DOHH2 (cell line): Measurements from ENCODE around the gene LSM6.

ENCODE experiments used
- H3F3A ChIP-seq: fragments of 200-600 bp; sonication (generic), shearing (Covaris generic); 2 replicates; pipeline ENCODE4 v1.6.0; 2016; ENCODE audit warnings: antibody characterized with exemption, mild to moderate bottlenecking; ENCODE audit not compliant: control insufficient read depth, insufficient read depth
- H3K27ac ChIP-seq: fragments of 200-600 bp; sonication (generic); 2 replicates; pipeline ENCODE4 v1.5.1; 2014; ENCODE audit warnings: low read depth, mild to moderate bottlenecking, low read length, moderate library complexity
- H3K27me3 ChIP-seq: fragments of 200-600 bp; sonication (generic); 2 replicates; pipeline ENCODE4 v1.6.1; 2014; ENCODE audit warnings: mild to moderate bottlenecking, low read length, mixed read lengths; ENCODE audit not compliant: control insufficient read depth
- H3K36me3 ChIP-seq: fragments of 200-600 bp; sonication (generic); 2 replicates; pipeline ENCODE4 v1.6.1; 2014; ENCODE audit warnings: mild to moderate bottlenecking, low read length, moderate library complexity, mixed read lengths; ENCODE audit not compliant: control insufficient read depth
- H3K4me1 ChIP-seq: fragments of 200-600 bp; sonication (generic); 2 replicates; pipeline ENCODE4 v1.6.1; 2014; ENCODE audit warnings: mild to moderate bottlenecking, low read length, mixed read lengths; ENCODE audit not compliant: control insufficient read depth
- H3K4me2 ChIP-seq: fragments of 200-600 bp; sonication (generic); 2 replicates; pipeline ENCODE4 v1.6.0; 2014; ENCODE audit warnings: mild to moderate bottlenecking, low read length, moderate library complexity
- H3K4me3 ChIP-seq: fragments of 200-600 bp; sonication (generic); 2 replicates; pipeline ENCODE4 v1.5.1; 2014; ENCODE audit warnings: mild to moderate bottlenecking, low read length, mixed read lengths
- H3K79me2 ChIP-seq: fragments of 200-600 bp; sonication (generic); 2 replicates; pipeline ENCODE4 v1.6.1; 2014; ENCODE audit warnings: mild to moderate bottlenecking, low read length, mixed read lengths; ENCODE audit not compliant: control insufficient read depth
- H3K9me2 ChIP-seq: fragments of 200-600 bp; sonication (generic); replicated peaks from 2 replicates; pipeline ENCODE4 v1.6.1; 2014; ENCODE audit warnings: mild to moderate bottlenecking, low read length, mixed read lengths; ENCODE audit not compliant: control insufficient read depth
- H3K9me3 ChIP-seq: fragments of 200-600 bp; sonication (generic); 2 replicates; pipeline ENCODE4 v1.6.1; 2014; ENCODE audit warnings: antibody characterized with exemption, low read length, mixed read lengths; ENCODE audit not compliant: control insufficient read depth, insufficient read depth
- H4K20me1 ChIP-seq: fragments of 200-600 bp; sonication (generic); 2 replicates; pipeline ENCODE4 v1.6.0; 2014; ENCODE audit warnings: low read depth, mild to moderate bottlenecking, antibody characterized with exemption, low read length, moderate library complexity; ENCODE audit not compliant: control insufficient read depth, insufficient read depth
- CTCF ChIP-seq: fragments of 200-600 bp; sonication (generic); IDR thresholded peaks from one replicate; pipeline ENCODE4 v1.5.1; 2014; ENCODE audit warnings: antibody characterized with exemption, mild to moderate bottlenecking, low read depth, low read length; ENCODE audit not compliant: poor library complexity, severe bottlenecking
- EZH2phosphoT487 ChIP-seq: fragments of 200-600 bp; sonication (generic); IDR thresholded peaks from 2 replicates; pipeline ENCODE4 v1.6.1; 2017; ENCODE audit warnings: borderline replicate concordance, mild to moderate bottlenecking, antibody characterized with exemption, low read length, moderate library complexity, mixed read lengths

The LSM6 gene

DNA sequence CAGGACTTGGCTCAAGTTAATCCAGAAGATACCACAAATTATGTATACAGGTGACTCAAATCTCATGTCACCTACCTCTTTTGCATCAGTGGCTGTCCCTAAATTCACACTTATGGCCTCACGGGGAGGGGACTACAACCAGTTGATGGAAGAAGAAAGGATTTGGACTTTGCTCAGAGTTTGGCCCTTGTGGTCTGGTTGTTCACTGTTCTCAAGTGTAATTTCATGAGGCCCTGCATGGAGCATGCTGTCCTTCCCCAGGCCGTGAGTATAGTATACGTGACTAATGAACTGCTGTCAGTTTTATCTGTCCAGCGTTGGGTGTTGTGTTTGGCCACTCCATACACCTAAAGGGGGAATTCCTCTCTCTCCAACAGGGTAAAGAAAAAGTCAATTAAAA lies 27.5 kb upstream of the LSM6 start:
- Histone ChIP-seq H3K27ac (no peak overlapping the region), H4K20me1 (no peaks in the 10 kb centered on the region), H3K4me3 (no peak overlapping the region), H3K4me1 (no peaks in the 10 kb centered on the region), H3K36me3 (no peaks in the 10 kb centered on the region), H3K9me2 (no peaks in the 10 kb centered on the region), H3F3A (no peaks in the 10 kb centered on the region), H3K4me2 (no peak overlapping the region), H3K9me3 (no peaks in the 10 kb centered on the region), H3K27me3 (no peaks in the 10 kb centered on the region), H3K79me2 (no peaks in the 10 kb centered on the region)
- TF ChIP-seq CTCF, result no peak
- no peak for TF ChIP-seq EZH2phosphoT487

DNA sequence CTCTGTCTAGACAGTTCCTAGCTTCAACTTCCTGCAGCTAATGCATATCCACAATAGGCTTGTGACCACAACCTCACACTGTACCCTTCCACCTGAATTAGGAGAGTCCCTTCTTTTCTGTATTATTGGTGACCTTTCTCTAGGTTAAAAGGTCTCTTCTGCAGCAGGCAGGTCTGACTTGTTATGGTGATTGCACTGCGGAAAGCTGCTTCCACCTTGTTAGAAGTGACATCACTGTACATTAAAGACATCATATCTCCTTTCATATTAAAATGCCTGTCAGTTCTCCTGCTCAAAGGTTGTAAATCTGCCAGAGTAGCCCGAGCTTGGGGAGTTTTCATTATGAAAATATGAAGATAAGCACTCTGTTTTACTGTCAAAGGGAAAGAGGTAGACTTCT lies 21.5 kb upstream of the LSM6 start:
- no peak overlapping the region for H3K4me3 ChIP-seq
- TF ChIP-seq CTCF (no peak), EZH2phosphoT487 (no peak)
- no peaks in the 10 kb centered on the region for H3K9me2 ChIP-seq
- no peak overlapping the region for H3K4me2 ChIP-seq
- no peaks in the 10 kb centered on the region for H3K36me3 ChIP-seq
- H3K79me2 ChIP-seq, result no peaks in the 10 kb centered on the region
- no peaks in the 10 kb centered on the region for H4K20me1 ChIP-seq
- no peaks in the 10 kb centered on the region for H3K9me3 ChIP-seq
- no peaks in the 10 kb centered on the region for H3F3A ChIP-seq
- no peak overlapping the region for H3K27ac ChIP-seq
- no peaks in the 10 kb centered on the region for H3K27me3 ChIP-seq
- no peaks in the 10 kb centered on the region for H3K4me1 ChIP-seq

DNA sequence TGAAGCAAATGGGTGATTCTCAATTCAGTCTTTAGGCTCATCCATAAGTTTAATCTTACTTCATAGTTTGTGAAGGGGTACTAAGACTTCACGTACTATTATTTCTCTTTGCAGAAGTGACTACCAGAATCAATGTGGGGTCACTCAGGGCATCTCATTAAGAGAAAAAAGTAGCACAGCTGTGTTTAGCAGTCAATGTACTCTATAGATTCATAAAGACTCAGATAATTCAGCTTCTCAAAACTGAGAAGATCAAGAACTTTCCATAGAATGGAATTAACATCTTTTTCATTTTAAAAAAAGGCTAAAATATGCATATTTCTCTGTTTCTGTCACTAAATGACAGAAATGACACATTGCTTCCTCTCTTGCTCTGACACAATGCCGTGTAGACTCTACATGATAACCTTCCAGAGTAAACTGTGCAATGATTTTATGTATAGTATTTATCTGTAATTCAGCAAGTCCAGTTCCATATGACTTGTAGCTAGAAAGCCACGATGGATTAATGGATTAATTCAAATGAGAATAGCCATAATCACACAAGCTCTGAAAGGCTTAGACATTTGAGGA lies 20.3 kb upstream of the LSM6 start:
- H3K4me2 ChIP-seq, result no peak overlapping the region
- no peaks in the 10 kb centered on the region for H3K9me2 ChIP-seq

More for the DNA sequence above, 20.3 kb upstream of the LSM6 start:
- Histone ChIP-seq H3K4me3 (no peak overlapping the region), H3K27me3 (no peaks in the 10 kb centered on the region), H3K9me3 (no peaks in the 10 kb centered on the region), H3K36me3 (no peaks in the 10 kb centered on the region), H3K79me2 (no peaks in the 10 kb centered on the region), H3K4me1 (0 out of 2 replicates have a peak, but pooled peaks cover 4% of the 10 kb centered on the region), H3K27ac (no peak overlapping the region), H4K20me1 (no peaks in the 10 kb centered on the region), H3F3A (no peaks in the 10 kb centered on the region)
- TF ChIP-seq EZH2phosphoT487 (no peak), CTCF (no peak)
